ENCODE measurements around the gene RAD51AP2. TPM values are rescaled to one million over a fixed set of nuclear protein-coding genes. Genes with fewer than 3 reads are reported as not detected.

The RAD51AP2 gene
- total and polyA plus RNA-seq, 2 of the 13 experiments (the other 11 are each of a cell fraction or from before 2014, with no cell fraction given): 0.11 to 0.12 TPM

DNA sequence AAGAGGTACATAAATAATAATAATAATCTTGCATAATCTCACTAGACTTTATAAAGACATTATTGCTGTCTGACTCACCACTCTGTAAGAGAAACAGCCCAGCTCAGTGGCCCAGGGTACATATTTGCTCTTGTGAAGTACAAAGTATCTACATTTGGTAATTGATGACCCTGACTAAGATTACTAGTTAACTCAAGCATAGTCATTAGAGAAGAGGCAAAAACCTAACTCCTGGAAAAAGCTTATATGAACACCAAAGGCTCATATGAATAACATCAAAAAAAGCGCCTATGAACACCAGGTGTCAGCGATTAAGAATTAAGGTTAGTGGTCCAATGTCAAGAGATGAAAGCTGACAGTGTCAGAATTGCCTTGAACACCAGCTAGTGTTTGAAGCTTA lies 38.4 kb downstream of the RAD51AP2 start:
- FAIRE-seq (no peak), ATAC-seq (peak; percentile 99), DNase-seq (ENCODE audit: low spot score) (peak; percentile 96)
- CTCF ChIA-PET (ENCODE audit: low intra/inter-chr PET ratio, low total read pairs): interaction anchor here (0.6 kb wide), 1 partner anchor 9 kb away, joined by 5 read pairs; no protein-coding TSS in a partner anchor
- POLR2A ChIA-PET: interaction anchor here (1.1 to 1.8 kb wide), 3 partner anchors 59 to 99 kb away, joined by 4 to 32 read pairs (median 9); partner anchors contain the start of gene VSNL1
- Histone ChIP-seq H4K20me1 (ENCODE audit: insufficient read depth, low read length) (no peaks in the 10 kb centered on the region), H3K4me1 (ENCODE audit: insufficient read depth, low read length) (peaks cover 47% of the 10 kb centered on the region), H3K4me3 (replicated peaks in 1 of 3; ENCODE audit: insufficient read depth in 1 of 3, low read depth in 2 of 3, low read length in 3 of 3) (peak overlapping the region in 1 of 3 experiments; percentile 34; a peak in 1 of 6 replicates), H3K9me3 (ENCODE audit: low read length) (no peaks in the 10 kb centered on the region), H3K27ac (ENCODE audit: extremely low read length, insufficient read depth, low read length) (peak overlapping the region; percentile 61), H3K4me2 (ENCODE audit: low read depth, low read length) (peak overlapping the region; percentile 62), H2AFZ (ENCODE audit: low read length) (no peak overlapping the region), H3K79me2 (ENCODE audit: insufficient read depth, low read length) (no peaks in the 10 kb centered on the region), H3K27me3 (ENCODE audit: control insufficient read depth in 1 of 2, insufficient read depth in 2 of 2, low read length in 2 of 2) (no peaks in the 10 kb centered on the region), H3K9ac (ENCODE audit: insufficient read depth, low read depth, low read length) (peak overlapping the region; percentile 43), H3K36me3 (replicated peaks in 1 of 2; ENCODE audit: control insufficient read depth in 1 of 2, insufficient read depth in 2 of 2, low read length in 2 of 2) (no peaks in the 10 kb centered on the region)
- in situ Hi-C loops (cut with HindIII; ENCODE audit: extremely low pct_ligation_motif_present, low pct_unique_long_range_greater_than_20kb) (loop anchor here (5.0 to 10.0 kb wide), 2 partner anchors 37 to 165 kb away; partner anchors contain the start of gene RAD51AP2), intact Hi-C loops (cut with micrococcal nuclease; ENCODE audit: unreplicated experiment) (loop anchor here (1.0 kb wide), 2 partner anchors 38 to 59 kb away; partner anchors contain the start of gene RAD51AP2)
- BruUV-seq (replicated peaks): no TSS peak
- WGBS (ENCODE audit: low lambda C conversion rate): 6% methylated on average over 2 of the region's 2 CpGs
- TF ChIP-seq NR2F1 (CRISPR knock-in tag; IDR thresholded peaks at IDR 0.05) (peak; percentile 18 to 69; a peak in 2 of 4 replicates), ZNF75D (CRISPR knock-in tag; IDR thresholded peaks at IDR 0.05; ENCODE audit: borderline replicate concordance) (no peak), SMAD3 (CRISPR knock-in tag; IDR thresholded peaks at IDR 0.05) (peak; percentile 51; the same call in 1 of the 2 replicates), SKI (IDR thresholded peaks at IDR 0.05; ENCODE audit: partially characterized antibody) (peak; percentile 52), TFDP1 (CRISPR knock-in tag; IDR thresholded peaks at IDR 0.05; ENCODE audit: borderline replicate concordance) (no peak), FOSL2 (CRISPR knock-in tag; IDR thresholded peaks at IDR 0.05) (peak; percentile 93), ZBTB4 (CRISPR knock-in tag; IDR thresholded peaks at IDR 0.05; ENCODE audit: borderline replicate concordance) (no peak), SOX6 (IDR thresholded peaks at IDR 0.05) (no peak), SOX6 (CRISPR knock-in tag; IDR thresholded peaks at IDR 0.05) (peak; percentile 77), JUN (CRISPR knock-in tag; IDR thresholded peaks at IDR 0.05) (peak; percentile 70; the same call in 1 of the 2 replicates), ZNF839 (CRISPR knock-in tag; IDR thresholded peaks at IDR 0.05; ENCODE audit: borderline replicate concordance) (no peak), MTF2 (CRISPR knock-in tag; IDR thresholded peaks at IDR 0.05; ENCODE audit: borderline replicate concordance) (no peak), KDM6A (CRISPR knock-in tag; IDR thresholded peaks at IDR 0.05; ENCODE audit: low read depth) (peak; percentile 41; the same call in 1 of the 2 replicates), PAX8 (CRISPR knock-in tag; IDR thresholded peaks at IDR 0.05; ENCODE audit: borderline replicate concordance) (no peak), DRAP1 (CRISPR knock-in tag; IDR thresholded peaks at IDR 0.05) (no peak), ZNF274 (CRISPR knock-in tag; IDR thresholded peaks at IDR 0.05) (no peak)
- TF ChIP-seq, protein P1, sequence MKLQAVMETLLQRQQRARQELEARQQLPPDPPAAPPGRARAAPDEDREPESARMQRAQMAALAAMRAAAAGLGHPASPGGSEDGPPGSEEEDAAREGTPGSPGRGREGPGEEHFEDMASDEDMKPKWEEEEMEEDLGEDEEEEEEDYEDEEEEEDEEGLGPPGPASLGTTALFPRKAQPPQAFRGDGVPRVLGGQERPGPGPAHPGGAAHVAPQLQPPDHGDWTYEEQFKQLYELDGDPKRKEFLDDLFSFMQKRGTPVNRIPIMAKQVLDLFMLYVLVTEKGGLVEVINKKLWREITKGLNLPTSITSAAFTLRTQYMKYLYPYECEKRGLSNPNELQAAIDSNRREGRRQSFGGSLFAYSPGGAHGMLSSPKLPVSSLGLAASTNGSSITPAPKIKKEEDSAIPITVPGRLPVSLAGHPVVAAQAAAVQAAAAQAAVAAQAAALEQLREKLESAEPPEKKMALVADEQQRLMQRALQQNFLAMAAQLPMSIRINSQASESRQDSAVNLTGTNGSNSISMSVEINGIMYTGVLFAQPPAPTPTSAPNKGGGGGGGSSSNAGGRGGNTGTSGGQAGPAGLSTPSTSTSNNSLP (IDR thresholded peaks at IDR 0.05; ENCODE audit: low read depth, low read length): peak; percentile 97
- TF ChIP-seq, protein P2, sequence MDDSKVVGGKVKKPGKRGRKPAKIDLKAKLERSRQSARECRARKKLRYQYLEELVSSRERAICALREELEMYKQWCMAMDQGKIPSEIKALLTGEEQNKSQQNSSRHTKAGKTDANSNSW (CRISPR knock-in tag; IDR thresholded peaks at IDR 0.05; ENCODE audit: borderline replicate concordance): no peak

Data from HepG2 (cell line).